BLaER1 (cell line): ENCODE data around the gene GRIN3B.

Source experiments
- H3K27ac ChIP-seq: shearing (Covaris generic); formaldehyde crosslinking; 2 replicates; pipeline ENCODE4 v1.8.1; 2022
- H3K27me3 ChIP-seq: shearing (Covaris generic); formaldehyde crosslinking; 2 replicates; pipeline ENCODE4 v1.8.1; 2022
- H3K36me3 ChIP-seq: shearing (Covaris generic); formaldehyde crosslinking; 2 replicates; pipeline ENCODE4 v1.8.1; 2022
- H3K4me1 ChIP-seq: shearing (Covaris generic); formaldehyde crosslinking; 2 replicates; pipeline ENCODE4 v1.8.1; 2022
- H3K4me2 ChIP-seq: shearing (Covaris generic); formaldehyde crosslinking; 2 replicates; pipeline ENCODE4 v1.8.1; 2022
- H3K4me3 ChIP-seq: shearing (Covaris generic); formaldehyde crosslinking; 2 replicates; pipeline ENCODE4 v1.8.1; 2022
- H3K9ac ChIP-seq: shearing (Covaris generic); formaldehyde crosslinking; 2 replicates; pipeline ENCODE4 v1.8.1; 2022
- H3K9me3 ChIP-seq: shearing (Covaris generic); formaldehyde crosslinking; 2 replicates; pipeline ENCODE4 v1.8.1; 2022
- H4K20me1 ChIP-seq: shearing (Covaris generic); formaldehyde crosslinking; 2 replicates; pipeline ENCODE4 v1.8.1; 2022
- Cebpa-rat ChIP-seq: shearing (Covaris generic); IDR thresholded peaks from 2 replicates; pipeline ENCODE4 v1.8.1; 2022

The GRIN3B gene

GRCh38 chr19:1049800-1050199 is 49.6 kb downstream of the GRIN3B start:
- Histone ChIP-seq H3K9me3 (no peaks in the 10 kb centered on the region), H3K36me3 (peaks cover 18% of the 10 kb centered on the region; the same call in 1 of the 2 replicates), H3K27ac (0 out of 2 replicates have a peak overlapping the region, but pooled peaks have one; percentile 13), H3K4me3 (no peak overlapping the region), H3K27me3 (no peaks in the 10 kb centered on the region), H3K9ac (no peak overlapping the region), H3K4me1 (peaks cover 30% of the 10 kb centered on the region), H4K20me1 (no peaks in the 10 kb centered on the region), H3K4me2 (no peak overlapping the region)
- TF ChIP-seq Cebpa-rat = no peak

- Histone ChIP-seq H3K27me3 (no peaks in the 10 kb centered on the region), H3K27ac (no peak overlapping the region), H3K4me2 (no peak overlapping the region), H3K9me3 (no peaks in the 10 kb centered on the region), H3K36me3 (peaks cover 18% of the 10 kb centered on the region; the same call in 1 of the 2 replicates), H3K4me3 (no peak overlapping the region), H4K20me1 (no peaks in the 10 kb centered on the region), H3K9ac (no peak overlapping the region), H3K4me1 (peaks cover 23% of the 10 kb centered on the region)
- no peak for TF ChIP-seq Cebpa-rat
These were observed 51.0 kb downstream of the GRIN3B start for GRCh38 chr19:1050989-1051788.

DNA sequence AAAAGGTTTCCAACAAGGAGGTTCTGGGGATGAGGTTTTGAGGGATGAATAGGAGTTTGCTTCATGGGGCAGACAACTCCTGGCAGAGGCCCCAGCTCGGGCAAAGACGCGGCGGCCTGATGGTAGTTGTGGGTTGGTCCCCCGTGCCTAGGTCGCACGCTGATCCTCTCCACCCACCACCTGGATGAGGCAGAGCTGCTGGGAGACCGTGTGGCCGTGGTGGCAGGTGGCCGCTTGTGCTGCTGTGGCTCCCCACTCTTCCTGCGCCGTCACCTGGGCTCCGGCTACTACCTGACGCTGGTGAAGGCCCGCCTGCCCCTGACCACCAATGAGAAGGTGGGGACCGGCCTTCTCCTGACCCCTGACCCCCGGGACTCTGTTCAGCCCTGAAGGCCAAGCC is 51.6 kb downstream of the GRIN3B start:
- no peak for TF ChIP-seq Cebpa-rat
- no peaks in the 10 kb centered on the region for H3K9me3 ChIP-seq

DNA sequence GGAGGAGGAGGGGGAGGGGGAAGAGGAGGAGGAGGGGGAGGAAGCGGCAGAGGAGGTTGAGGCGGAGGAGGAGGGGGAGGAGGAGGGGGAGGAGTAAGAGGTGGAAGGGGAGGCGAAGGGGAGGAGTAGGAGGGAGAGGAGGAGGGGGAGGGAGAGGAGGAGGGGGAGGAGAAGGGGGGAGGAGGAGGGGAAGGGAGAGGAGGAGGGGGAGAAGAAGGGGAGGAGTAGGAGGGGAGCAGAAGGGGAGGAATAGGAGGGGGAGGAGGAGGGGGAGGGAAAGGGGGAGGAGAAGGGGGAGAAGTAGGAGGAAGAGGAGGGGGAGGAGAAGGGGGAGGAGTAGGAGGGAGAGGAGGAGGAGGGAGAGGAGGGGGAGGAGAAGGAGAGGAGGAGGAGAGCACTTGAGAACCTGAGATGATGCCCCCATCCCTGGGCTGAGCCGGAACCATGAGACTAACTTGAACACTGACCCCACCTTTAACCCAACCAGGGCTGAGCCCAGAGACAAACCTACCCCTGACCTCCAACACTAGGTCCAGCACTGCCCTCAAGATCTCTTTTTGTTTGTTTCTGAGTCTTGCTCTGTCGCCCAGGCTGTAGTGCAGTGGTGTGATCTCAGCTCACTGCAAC is 52.2 kb downstream of the GRIN3B start:
- H3K4me1 ChIP-seq = peaks cover 23% of the 10 kb centered on the region
- no peaks in the 10 kb centered on the region for H4K20me1 ChIP-seq
- no peaks in the 10 kb centered on the region for H3K27me3 ChIP-seq
- H3K4me2 ChIP-seq = no peak overlapping the region
- H3K4me3 ChIP-seq = no peak overlapping the region
- no peak for TF ChIP-seq Cebpa-rat
- peaks cover 11% of the 10 kb centered on the region; the same call in 1 of the 2 replicates for H3K36me3 ChIP-seq
- peak overlapping the region; percentile 30; the same call in 1 of the 2 replicates for H3K27ac ChIP-seq
- no peak overlapping the region for H3K9ac ChIP-seq
- no peaks in the 10 kb centered on the region for H3K9me3 ChIP-seq

More for the DNA sequence above, 51.6 kb downstream of the GRIN3B start:
- no peak overlapping the region for H3K9ac ChIP-seq
- H3K4me2 ChIP-seq = no peak overlapping the region
- H3K4me1 ChIP-seq = peaks cover 22% of the 10 kb centered on the region
- no peak overlapping the region for H3K4me3 ChIP-seq
- H3K36me3 ChIP-seq = peaks cover 17% of the 10 kb centered on the region; the same call in 1 of the 2 replicates
- H3K27me3 ChIP-seq = no peaks in the 10 kb centered on the region
- H4K20me1 ChIP-seq = no peaks in the 10 kb centered on the region
- H3K27ac ChIP-seq = no peak overlapping the region

GRCh38 chr19:1053176-1054101 is 53.2 kb downstream of the GRIN3B start:
- Histone ChIP-seq H4K20me1 (no peaks in the 10 kb centered on the region), H3K27ac (peak overlapping the region; percentile 30; the same call in 1 of the 2 replicates), H3K9ac (no peak overlapping the region), H3K27me3 (no peaks in the 10 kb centered on the region), H3K4me2 (no peak overlapping the region), H3K4me1 (peaks cover 33% of the 10 kb centered on the region), H3K36me3 (peaks cover 10% of the 10 kb centered on the region; the same call in 1 of the 2 replicates), H3K4me3 (no peak overlapping the region), H3K9me3 (no peaks in the 10 kb centered on the region)
- no peak for TF ChIP-seq Cebpa-rat

DNA sequence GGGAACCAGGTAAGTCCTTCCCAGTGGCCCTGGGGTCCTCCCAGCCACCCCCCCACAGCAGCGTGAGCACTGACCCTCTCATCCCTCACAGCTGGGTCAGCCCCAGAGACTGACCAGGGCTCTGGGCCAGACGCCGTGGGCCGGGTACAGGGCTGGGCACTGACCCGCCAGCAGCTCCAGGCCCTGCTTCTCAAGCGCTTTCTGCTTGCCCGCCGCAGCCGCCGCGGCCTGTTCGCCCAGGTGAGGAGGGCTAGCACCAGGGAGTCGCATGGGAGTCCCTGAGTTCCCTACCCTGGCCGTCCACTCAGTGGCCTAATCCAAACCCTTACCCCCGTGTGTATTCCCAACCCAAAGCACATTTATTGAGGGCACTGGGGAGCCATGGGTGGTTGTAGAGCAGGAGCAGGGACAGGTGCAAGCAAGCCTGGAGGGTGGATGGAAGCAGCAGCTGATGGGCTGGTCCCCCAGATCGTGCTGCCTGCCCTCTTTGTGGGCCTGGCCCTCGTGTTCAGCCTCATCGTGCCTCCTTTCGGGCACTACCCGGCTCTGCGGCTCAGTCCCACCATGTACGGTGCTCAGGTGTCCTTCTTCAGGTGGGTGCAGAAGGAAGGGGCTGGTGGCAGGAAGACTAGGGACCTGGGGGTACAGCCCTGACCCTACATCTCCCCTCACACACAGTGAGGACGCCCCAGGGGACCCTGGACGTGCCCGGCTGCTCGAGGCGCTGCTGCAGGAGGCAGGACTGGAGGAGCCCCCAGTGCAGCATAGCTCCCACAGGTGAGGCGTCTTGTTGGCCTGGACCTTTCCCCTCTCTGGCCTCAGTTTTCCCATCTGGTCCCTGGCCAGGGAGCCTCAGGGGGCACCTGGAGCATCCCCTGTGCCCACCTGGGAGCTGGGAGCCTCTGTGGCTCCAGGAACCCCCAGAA is 54.1 kb downstream of the GRIN3B start:
- Histone ChIP-seq H3K9me3 (no peaks in the 10 kb centered on the region), H3K4me3 (no peak overlapping the region), H4K20me1 (no peaks in the 10 kb centered on the region), H3K36me3 (peaks cover 10% of the 10 kb centered on the region; the same call in 1 of the 2 replicates), H3K9ac (no peak overlapping the region), H3K27me3 (no peaks in the 10 kb centered on the region), H3K27ac (no peak overlapping the region), H3K4me1 (peaks cover 38% of the 10 kb centered on the region), H3K4me2 (no peak overlapping the region)
- TF ChIP-seq Cebpa-rat = no peak

- Histone ChIP-seq H3K36me3 (peaks cover 10% of the 10 kb centered on the region; the same call in 1 of the 2 replicates), H3K9me3 (no peaks in the 10 kb centered on the region), H3K4me3 (no peak overlapping the region), H4K20me1 (no peaks in the 10 kb centered on the region), H3K4me1 (peaks cover 36% of the 10 kb centered on the region), H3K27me3 (no peaks in the 10 kb centered on the region), H3K27ac (no peak overlapping the region), H3K9ac (no peak overlapping the region), H3K4me2 (no peak overlapping the region)
- no peak for TF ChIP-seq Cebpa-rat
These were observed 54.8 kb downstream of the GRIN3B start for GRCh38 chr19:1055028-1055425.

DNA sequence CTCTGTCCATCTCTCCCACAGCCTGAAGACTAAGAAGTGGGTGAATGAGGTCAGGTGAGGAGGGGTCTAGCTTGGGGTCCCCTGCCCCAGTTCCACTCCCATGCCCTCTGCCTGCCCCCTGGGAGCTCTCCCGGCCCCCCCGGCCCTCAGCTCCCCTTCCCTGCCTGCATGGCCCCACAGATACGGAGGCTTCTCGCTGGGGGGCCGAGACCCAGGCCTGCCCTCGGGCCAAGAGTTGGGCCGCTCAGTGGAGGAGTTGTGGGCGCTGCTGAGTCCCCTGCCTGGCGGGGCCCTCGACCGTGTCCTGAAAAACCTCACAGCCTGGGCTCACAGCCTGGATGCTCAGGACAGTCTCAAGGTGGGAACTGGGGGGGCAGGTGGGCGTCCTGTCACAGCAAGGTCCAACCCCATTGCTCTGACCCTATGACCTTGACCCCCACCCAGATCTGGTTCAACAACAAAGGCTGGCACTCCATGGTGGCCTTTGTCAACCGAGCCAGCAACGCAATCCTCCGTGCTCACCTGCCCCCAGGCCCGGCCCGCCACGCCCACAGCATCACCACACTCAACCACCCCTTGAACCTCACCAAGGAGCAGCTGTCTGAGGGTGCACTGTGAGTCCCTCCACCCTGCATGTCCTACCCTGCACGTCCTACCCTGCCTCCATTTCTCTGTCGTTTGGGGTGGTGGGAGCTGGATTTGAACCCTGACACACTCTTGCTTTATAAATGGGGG is 55.8 kb downstream of the GRIN3B start:
- Histone ChIP-seq H3K9ac (no peak overlapping the region), H3K4me1 (peaks cover 34% of the 10 kb centered on the region), H3K27ac (no peak overlapping the region), H3K9me3 (no peaks in the 10 kb centered on the region), H3K4me3 (no peak overlapping the region), H3K27me3 (no peaks in the 10 kb centered on the region), H3K36me3 (peaks cover 10% of the 10 kb centered on the region; the same call in 1 of the 2 replicates), H3K4me2 (no peak overlapping the region), H4K20me1 (no peaks in the 10 kb centered on the region)
- no peak for TF ChIP-seq Cebpa-rat
